Activated CD4-positive, alpha-beta T cell treated with anti-CD3 and anti-CD28 coated beads, Interleukin-2, Interleukin-4, amounts not matched to agents 100 ng/mL and 50 ng/mL, durations not matched to agents 16 hours and 8 hours (primary cell): ENCODE data around the gene PTPRN2.
"Not testable (repeated sequence)": the region's sequence is repeated elsewhere in the genome, so short reads cannot be mapped to it uniquely, and the experiment has no call there.

Experiments
- DNase-seq: peaks from one replicate; pipeline ENCODE4 v3.0.0-alpha.2; 2020; ENCODE audit warnings: low spot score

Gene PTPRN2

DNA sequence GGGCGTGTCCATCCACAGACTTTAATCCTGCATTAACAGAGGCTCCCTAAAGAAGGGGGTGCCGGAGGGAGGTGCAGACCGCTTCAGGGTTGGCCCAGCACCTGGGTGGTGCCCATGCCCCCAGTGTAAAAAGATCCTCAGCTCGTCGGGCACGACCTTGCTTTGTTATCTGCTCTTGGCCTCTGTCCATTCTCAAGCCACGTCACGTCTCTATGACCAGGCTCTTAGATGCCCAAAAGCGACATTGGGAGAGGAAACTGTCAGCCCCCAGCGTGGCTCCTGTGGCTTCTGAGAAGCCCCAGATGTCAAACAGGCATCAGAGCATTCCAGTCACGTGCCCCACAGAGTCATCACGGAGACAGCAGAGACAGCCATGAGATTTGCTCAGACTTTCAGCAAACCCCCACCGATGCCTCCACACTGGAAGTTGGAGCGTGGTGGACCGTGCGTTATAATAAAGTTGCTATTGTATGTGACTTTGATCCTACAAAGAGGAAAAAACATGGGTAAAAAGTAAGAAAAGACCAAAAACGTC, 55.5 kb downstream of the PTPRN2 start:
- no peak for DNase-seq

DNA sequence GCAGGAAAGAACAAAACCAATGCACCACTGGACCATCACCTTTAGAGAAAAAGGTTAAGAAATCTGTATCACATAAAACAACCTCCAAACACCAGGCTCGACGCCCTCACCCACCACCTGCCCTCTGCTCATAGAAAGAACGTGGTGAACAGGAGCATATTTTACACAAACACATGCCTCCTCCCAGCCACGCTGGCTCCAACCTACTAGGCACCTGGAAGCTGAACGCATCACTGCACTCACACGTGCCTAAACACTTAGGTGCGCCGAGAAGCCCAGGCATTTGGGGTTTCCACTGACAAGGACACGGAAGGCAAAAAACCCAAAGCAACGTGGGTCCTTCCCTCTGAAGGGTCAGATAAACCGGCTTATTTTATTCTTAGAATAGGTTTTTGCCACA, 56.0 kb downstream of the PTPRN2 start:
- no peak for DNase-seq

DNA sequence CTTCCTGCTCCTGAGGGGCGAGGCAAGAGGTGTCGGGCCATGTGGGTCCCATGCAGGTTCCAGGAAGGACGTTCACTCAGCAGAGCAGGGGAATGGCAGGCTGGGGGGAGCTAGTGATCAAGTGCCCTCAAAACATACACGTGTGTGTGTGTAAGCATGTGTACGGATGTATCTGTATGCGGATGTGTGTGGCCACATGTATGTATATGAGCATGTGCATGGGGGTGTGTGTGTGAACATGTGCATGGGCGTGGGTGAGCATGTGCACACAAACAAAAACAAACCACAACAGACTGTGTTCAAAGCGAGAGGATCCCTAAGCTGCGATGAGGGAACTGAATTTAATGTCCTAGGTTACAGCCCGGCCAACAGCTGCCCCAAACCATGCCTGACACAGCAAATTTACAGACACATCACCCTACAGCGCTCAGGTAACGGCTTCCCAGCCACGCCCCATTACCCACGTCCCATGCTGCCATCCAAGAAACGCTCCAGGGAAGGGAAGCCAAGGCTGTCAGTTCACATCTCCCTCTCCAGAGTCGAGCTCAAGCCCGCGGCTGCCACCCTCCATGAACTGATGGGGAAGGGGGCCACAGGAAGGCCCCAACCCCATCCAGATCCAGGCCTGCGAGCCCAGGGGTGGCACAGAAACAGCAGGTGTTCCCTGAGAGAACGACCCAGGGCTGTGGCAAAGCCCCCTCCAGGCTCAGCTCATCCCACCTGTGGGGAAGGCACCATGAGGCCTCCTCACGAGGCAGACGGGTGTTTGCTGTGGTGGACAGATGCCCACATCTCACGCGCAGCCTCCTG, 56.6 kb downstream of the PTPRN2 start:
- DNase-seq, result no peak

DNA sequence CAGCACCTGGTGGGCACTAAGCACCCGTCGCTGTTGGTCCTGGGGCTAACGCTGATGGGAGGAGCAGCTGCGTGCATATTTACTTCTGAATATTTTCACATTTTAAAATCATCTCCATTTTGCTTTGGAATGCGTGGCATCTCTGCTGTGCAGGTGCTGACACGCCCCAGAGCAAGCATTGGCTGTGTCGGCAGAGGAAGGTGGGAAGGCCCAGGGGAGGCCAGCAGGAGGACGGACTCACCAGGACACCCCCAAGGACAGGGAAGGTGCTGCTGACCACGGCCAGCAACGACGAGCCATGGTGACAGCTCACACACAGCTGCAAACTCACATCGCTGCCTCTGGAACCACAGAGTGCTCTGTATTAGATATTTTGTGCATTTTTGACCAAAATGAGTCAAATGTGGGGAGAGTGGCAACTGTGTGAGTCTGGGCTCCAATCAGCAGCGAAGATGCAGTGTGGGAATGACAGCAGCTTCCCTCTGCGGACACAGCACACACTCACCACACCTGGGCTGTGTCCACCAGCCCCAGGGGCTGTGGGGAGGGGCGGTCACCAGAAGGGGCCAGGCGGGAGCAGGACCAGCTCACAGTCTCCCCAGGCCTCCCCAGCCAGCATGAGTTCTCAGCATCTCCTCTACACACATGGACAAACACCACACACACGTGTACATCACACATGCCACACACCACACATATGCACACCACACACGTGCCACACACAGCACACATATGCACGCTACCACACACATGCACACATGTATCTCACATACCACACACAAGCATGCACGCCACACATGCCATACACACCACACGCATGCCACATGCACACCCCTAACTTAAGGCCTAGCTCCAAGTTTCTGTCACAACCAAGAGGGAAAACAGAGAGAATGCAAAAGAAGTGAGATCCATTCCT, 58.2 kb downstream of the PTPRN2 start:
- no peak for DNase-seq

DNA sequence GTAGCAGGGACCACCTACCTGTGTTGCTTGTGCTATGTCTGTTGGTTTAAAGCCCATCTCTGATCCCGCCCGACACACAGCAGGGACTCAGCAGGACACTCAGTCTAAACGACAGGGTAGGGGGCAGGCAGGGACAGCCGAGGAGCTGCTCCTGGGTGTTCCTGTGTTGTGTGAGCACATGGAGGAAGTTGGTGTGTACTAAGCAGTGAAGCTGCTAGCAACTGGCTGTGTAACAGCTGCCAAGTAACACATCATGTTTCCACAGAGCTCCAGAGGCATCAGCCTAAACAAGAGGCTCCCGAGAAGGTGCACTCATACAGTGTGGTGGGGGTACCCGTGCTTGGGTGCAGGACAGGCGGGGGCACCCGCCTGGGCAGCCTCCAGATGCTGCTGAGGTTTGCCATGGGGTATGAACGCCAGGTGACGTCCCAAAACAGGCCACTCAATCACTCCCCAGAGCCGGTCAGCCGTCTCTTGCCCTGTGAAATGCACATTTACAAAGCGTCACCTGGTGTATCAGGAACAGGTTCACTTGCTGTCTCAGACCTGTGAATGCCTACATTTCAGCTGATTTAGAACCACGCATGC, 59.6 kb downstream of the PTPRN2 start:
- no peak for DNase-seq

DNA sequence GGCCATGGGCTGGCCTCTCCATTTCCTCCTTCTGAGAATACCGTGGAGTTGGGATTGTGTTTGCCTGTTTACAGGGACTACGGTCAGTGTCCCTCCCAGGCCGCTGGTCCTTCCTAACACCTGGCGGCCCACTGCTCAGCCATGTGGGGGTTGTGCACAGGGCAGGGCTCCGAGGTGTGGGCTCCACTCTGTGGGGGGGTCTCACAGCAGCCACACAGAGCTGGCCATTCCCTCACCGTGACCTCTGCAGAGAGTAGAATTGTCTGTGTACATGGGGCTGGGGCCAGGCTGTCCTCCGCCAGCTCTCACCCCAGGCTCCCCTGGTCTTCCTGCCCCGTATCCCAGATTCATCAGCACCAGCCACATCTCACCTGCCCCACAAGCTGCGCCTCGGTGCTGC, 60.1 kb downstream of the PTPRN2 start:
- DNase-seq, result no peak

DNA sequence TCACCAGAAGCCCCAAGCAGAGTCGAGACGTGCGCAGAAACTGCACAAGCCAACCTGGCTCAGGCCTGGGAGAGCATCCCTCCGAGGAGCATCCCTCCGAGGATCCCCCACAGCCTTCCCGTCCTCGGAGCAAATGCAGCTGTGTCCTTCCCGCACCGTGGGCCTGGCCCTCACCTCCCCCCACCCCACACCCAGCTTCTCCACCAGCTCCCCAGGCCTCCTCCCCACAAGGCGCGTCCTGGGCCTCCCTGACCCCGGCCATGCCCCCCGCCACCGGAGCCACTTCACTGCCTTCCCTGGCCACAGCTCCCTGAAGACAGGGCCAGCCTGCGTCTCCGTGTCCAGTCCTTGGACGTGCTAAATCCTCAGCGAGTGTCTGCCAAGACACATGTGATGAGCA, 60.6 kb downstream of the PTPRN2 start:
- DNase-seq, result no peak

DNA sequence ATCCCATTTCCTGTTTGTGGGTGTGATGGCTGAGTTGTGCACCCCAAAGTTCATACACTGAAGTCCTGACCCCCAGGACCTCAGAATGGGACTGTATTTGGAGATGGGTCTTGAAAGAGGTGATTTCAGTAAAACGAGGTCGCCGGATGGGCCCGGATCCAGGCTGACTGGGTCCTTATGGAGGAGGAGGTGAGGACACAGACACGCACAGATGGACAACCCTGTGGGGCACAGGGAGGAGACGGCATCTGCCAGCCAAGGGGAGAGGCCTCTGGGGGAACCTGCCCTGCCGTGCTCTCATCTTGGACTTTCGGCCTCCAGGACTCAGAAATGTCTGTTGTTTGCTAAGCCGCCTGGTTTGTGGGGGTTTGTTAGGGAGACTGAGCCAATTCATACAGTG, 61.1 kb downstream of the PTPRN2 start:
- DNase-seq, result no peak

DNA sequence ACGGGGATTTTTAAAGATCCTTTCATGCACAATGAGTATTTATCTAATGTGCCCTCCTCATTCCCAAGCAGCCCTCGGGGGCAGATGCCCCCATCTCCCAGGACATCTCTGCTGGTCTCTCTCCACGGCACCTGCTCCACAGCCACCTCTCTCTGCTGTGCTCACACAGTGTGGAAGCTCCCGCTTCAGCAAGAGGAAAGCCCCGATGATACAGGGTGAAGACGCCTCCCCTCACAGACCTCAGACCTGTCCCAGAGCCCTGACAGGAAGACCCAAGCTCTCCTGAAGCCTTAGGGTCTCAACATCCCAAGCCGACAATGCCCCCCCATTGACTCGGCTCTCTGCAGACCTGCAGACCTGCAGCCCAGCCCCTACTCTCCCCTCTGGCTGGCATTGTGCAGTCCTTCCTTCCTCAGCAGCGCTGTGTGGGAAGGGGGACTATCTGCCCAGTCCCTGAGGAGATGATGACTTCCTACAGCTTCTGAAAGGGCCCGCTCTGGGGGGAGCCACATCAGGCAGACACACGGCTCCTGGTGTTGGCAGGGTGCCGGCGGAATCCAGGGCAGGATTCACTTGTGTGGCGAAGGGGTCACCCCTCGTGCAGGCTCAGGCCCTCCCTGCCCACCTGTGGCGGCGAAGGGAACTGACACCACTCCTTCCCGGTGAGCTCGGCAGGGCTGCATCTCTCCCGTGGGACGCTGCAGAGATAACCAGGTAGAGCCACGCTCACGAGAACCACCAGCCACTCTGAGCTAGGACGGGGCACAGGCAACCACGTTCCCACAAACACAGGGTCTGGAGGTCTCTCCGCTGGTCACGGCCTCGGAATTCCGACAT, 61.8 kb downstream of the PTPRN2 start:
- no peak for DNase-seq

DNA sequence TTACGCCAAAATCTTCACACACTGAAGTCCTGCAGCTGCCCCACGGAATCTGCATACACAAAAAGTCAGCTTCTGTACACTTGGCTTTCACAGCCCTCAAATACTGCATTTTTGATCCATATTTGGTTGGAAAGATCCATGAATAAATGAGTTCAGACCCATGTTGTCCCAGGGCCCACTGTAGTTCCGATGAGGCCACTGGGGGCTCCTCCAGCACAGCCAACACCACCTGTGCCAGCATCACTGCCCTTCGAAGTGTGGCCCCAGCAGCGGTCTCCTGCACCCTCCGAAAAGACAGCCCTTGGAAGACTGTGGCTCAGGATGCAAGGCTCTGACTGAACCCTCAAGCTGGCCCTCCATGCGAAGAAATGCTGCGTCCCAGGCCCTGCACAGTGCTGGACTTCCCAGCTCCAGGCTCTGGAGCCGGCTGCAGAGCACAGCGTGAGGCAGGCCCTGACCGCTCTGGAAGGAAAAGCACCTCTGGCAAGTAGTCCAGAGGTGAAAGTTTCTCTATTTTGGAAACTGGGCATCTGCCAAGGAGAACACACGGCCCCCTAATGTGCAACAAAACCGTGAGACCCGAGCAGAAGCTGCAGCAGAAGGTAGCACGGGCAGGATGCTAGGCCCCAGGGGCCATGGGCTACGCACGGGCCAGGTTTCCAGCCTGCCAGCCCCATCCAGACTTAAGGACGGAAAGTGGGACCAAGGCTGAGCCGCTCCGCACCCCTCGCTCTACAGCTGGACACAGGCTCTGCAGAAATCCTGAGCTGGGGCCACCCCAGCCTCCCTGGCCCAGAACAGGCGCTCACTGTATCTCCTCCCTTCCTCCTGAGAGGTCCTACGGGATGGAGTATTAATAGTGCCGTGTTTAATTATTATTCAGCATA, 62.6 kb downstream of the PTPRN2 start:
- DNase-seq, result no peak

DNA sequence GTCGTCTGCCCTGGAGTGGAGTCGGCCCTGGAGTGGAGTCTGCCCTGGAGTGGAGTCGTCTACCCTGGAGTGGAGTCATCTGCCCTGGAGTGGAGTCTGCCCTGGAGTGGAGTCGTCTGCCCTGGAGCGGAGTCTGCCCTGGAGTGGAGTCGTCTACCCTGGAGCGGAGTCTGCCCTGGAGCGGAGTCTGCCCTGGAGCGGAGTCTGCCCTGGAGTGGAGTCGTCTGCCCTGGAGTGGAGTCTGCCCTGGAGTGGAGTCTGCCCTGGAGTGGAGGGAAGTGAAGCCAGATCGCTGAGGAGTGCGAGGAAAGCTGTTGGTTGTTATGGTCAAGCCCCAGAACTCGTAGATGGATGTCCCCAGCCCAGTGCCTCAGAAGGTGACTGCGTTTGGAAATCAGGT, 63.3 kb downstream of the PTPRN2 start:
- DNase-seq, result not testable (repeated sequence)

DNA sequence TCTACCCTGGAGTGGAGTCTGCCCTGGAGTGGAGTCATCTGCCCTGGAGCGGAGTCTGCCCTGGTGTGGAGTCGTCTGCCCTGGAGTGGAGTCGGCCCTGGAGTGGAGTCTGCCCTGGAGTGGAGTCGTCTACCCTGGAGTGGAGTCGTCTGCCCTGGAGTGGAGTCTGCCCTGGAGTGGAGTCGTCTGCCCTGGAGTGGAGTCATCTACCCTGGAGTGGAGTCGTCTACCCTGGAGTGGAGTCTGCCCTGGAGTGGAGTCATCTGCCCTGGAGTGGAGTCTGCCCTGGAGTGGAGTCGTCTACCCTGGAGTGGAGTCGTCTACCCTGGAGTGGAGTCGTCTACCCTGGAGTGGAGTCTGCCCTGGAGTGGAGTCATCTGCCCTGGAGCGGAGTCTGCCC, 63.7 kb downstream of the PTPRN2 start:
- DNase-seq, result not testable (repeated sequence)

DNA sequence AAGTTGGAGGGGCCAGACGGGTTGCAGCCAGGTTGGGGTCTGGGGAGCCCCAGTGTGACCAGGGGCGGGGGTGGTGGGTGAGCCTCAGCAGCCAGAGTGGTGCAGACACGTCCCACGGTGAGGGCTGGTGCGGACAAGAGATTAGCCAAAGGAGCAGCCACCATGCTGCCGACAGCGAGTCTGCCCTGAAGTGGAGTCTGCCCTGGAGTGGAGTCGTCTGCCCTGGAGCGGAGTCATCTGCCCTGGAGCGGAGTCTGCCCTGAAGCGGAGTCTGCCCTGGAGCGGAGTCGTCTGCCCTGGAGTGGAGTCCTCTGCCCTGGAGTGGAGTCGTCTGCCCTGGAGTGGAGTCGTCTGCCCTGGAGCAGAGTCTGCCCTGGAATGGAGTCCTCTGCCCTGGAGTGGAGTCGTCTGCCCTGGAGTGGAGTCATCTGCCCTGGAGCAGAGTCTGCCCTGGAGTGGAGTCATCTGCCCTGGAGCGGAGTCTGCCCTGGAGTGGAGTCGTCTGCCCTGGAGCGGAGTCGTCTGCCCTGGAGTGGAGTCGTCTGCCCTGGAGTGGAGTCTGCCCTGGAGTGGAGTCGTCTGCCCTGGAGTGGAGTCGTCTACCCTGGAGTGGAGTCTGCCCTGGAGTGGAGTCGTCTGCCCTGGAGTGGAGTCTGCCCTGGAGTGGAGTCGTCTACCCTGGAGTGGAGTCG, 64.3 kb downstream of the PTPRN2 start:
- DNase-seq, result not testable (repeated sequence)

DNA sequence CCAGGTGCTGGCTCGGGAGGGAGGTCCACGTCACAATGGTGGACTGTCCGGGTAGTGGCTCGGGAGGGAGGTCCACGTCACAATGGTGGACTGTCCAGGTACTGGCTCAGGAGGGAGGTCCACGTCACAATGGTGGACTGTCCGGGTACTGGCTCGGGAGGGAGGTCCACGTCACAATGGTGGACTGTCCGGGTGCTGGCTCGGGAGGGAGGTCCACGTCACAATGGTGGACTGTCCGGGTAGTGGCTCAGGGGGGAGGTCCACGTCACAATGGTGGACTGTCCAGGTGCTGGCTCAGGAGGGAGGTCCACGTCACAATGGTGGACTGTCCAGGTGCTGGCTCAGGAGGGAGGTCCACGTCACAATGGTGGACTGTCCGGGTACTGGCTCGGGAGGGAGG, 65.8 kb downstream of the PTPRN2 start:
- DNase-seq, result not testable (repeated sequence)

DNA sequence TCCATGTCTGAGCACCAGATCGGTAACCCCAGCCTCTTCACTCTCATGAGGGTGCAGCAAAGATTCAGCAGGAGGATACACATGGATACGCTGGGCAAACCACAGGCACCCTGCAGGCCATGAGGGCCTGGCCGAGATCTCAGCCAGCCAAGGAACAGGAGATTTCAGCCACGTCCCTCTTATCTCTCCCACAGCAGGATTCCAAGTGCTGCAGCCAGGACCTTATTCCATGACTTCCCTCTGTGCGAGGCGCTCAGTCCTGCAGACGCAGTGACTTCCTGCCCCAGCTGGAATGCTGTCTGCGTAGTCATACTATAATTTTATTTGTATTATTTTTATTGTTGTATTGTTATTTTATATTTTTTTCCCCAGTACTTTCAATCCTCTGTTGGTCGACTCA, 66.8 kb downstream of the PTPRN2 start:
- no peak for DNase-seq

DNA sequence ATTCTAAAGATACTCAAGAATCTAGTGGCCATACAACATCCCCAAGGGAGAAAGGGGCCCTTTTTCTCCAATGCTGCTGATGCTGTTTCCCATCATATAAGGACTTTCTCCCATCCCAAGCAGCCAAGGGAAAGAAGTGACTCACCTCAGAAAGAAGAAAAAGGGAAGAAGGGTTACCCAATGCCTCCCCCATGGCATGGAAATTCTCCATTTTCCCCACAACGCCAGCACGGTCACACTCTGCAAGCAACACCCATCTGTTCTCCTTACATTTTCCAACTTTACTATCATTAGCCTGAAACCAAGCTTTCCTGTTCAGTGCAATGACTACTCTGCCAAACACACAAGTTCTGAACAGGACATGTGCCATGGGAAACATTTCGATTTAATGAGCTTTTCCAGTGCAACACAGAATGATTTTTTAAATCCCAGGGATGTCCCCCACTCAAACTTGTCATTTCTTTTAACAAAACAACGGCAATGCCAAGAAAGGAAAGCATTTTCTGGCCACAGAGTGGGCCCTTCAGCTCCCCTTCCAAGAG, 67.9 kb downstream of the PTPRN2 start:
- DNase-seq, result no peak

DNA sequence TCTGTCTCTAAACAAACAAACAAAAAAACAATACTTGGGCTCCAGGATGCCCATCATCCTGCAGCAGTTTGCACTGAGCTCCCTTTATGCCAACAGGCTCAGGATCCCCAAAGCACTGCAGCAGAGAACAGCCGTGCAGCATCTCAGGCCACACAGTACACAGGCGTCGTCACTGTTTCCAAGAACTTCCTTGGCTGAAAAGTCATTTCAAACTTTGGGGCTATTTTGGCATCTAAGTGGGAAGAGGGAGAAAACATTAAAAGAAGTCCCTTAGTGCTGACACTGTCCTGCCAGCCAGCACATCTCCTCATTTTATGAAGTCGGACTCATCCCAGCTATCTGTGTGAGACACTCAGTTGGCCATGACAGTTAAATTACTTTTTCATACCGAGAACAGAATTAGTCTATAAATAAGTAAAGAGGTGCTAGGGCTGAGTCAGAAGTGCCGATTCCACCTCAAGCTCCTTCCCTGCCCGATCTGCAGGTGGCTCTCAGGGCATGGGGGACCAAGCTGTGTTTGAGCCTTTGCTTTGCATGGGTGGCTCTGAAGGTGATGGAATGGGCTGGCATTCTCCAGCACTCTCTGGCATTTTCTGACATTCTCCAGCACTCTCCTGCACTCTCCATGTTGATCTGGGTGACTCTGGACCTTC, 68.5 kb downstream of the PTPRN2 start:
- no peak for DNase-seq

DNA sequence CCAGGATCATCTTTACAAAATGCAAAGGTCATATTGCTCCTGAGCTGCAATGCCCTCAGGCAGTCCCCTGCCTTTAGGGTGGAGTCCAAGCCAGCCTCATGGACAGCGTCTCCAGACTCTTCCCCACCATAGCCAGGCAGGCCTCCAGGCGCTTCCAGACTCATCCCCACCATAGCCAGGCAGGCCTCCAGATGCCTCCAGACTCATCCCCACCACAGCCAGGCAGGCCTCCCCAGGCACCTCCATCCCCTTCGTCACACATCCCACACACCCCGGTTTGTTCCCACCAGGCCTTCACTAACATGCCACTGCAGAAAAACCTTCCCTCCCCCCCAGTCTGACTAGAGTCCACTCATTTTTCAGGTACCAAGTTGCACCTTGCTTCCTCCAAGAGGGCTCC, 70.1 kb downstream of the PTPRN2 start:
- no peak for DNase-seq

DNA sequence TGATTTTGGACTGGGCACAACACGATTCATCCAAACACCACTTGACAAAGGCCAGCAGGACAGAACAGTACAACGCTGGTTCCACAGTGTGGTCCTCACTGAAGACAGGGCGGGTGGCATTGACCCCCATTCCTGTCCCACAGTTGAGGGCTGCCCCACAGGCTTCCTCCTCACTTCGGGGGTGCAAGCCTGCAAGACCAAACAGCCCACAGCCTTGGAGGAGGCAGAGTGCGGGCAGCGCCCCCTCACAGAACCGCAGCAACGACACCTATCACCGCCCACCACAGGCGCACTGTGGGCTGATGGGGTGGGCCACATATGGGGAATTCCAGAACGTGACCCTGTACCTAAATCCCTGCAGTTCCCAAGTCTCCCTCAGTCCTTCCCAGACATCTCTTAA, 70.6 kb downstream of the PTPRN2 start:
- DNase-seq, result no peak
